Trophoblast cell (in vitro differentiated cells and primary cell): ENCODE data around the gene PTPRCAP.

Experiments
- DNase-seq, 2 donors: peaks; one replicate each; pipeline ENCODE4 v3.0.0-alpha.2; 2016
- H2AFZ ChIP-seq: 2 replicates; pipeline ENCODE4 v1.6.1; 2013; ENCODE audit warnings: low read length, moderate library complexity, mild to moderate bottlenecking; ENCODE audit not compliant: insufficient read depth, poor library complexity
- H2AK5ac ChIP-seq: 2 replicates; pipeline ENCODE4 v1.6.1; 2013; ENCODE audit warnings: mild to moderate bottlenecking, low read length
- H2BK120ac ChIP-seq: 2 replicates; pipeline ENCODE4 v1.6.1; 2013; ENCODE audit warnings: low read length, mild to moderate bottlenecking, moderate library complexity; ENCODE audit not compliant: insufficient read depth, poor library complexity
- H2BK12ac ChIP-seq: 2 replicates; pipeline ENCODE4 v1.6.1; 2013; ENCODE audit warnings: mild to moderate bottlenecking, low read length, moderate library complexity
- H2BK5ac ChIP-seq: 2 replicates; pipeline ENCODE4 v1.6.1; 2013; ENCODE audit warnings: low read length, low read depth, moderate library complexity, mild to moderate bottlenecking; ENCODE audit not compliant: poor library complexity
- H3K14ac ChIP-seq: 2 replicates; pipeline ENCODE4 v1.6.1; 2013; ENCODE audit warnings: mild to moderate bottlenecking, low read length
- H3K18ac ChIP-seq: 2 replicates; pipeline ENCODE4 v1.6.1; 2013; ENCODE audit warnings: mild to moderate bottlenecking, low read length
- H3K23ac ChIP-seq: 2 replicates; pipeline ENCODE4 v1.6.1; 2013; ENCODE audit warnings: low read length
- H3K27ac ChIP-seq: 2 replicates; pipeline ENCODE4 v1.5.1; 2013; ENCODE audit warnings: low read depth, mild to moderate bottlenecking, inconsistent platforms, low read length, moderate library complexity
- H3K27me3 ChIP-seq: 2 replicates; pipeline ENCODE4 v1.6.1; 2013; ENCODE audit warnings: inconsistent platforms, mild to moderate bottlenecking, low read length, moderate library complexity; ENCODE audit not compliant: insufficient read depth
- H3K36me3 ChIP-seq, 2 experiments: 1 replicate in 1 of 2; 2 replicates in 1 of 2; pipeline ENCODE4 v1.6.1; 2013; ENCODE audit warnings: low read length in 2 of 2, mild to moderate bottlenecking in 2 of 2, moderate library complexity in 1 of 2; ENCODE audit not compliant: insufficient read depth in 2 of 2, control insufficient read depth in 1 of 2
- H3K4ac ChIP-seq: 2 replicates; pipeline ENCODE4 v1.6.1; 2013; ENCODE audit warnings: low read depth, mild to moderate bottlenecking, low read length, moderate library complexity
- H3K4me1 ChIP-seq, 2 experiments: 1 replicate in 1 of 2; 2 replicates in 1 of 2; pipeline ENCODE4 v1.6.1; 2013; ENCODE audit warnings: low read length in 2 of 2, mild to moderate bottlenecking in 2 of 2, moderate library complexity in 1 of 2; ENCODE audit not compliant: insufficient read depth in 2 of 2, control insufficient read depth in 1 of 2
- H3K4me2 ChIP-seq: 2 replicates; pipeline ENCODE4 v1.6.1; 2013; ENCODE audit warnings: inconsistent platforms, mild to moderate bottlenecking, low read length, moderate library complexity
- H3K4me3 ChIP-seq: 2 replicates; pipeline ENCODE4 v1.5.1; 2013; ENCODE audit warnings: mild to moderate bottlenecking, low read depth, low read length, inconsistent platforms
- H3K79me1 ChIP-seq: one replicate; pipeline ENCODE4 v1.6.1; 2013; ENCODE audit warnings: low read length
- H3K79me2 ChIP-seq: 2 replicates; pipeline ENCODE4 v1.6.1; 2013; ENCODE audit warnings: low read length, mild to moderate bottlenecking; ENCODE audit not compliant: control insufficient read depth, insufficient read depth, poor library complexity
- H3K9ac ChIP-seq: 2 replicates; pipeline ENCODE4 v1.6.1; 2013; ENCODE audit warnings: mild to moderate bottlenecking, low read length
- H3K9me3 ChIP-seq: 2 replicates; pipeline ENCODE4 v1.6.1; 2013; ENCODE audit warnings: low read depth, mild to moderate bottlenecking, control low read depth, inconsistent platforms, low read length; ENCODE audit not compliant: insufficient read depth
- H4K12ac ChIP-seq: 2 replicates; pipeline ENCODE4 v1.6.1; 2013; ENCODE audit warnings: low read depth, mild to moderate bottlenecking, low read length, moderate library complexity
- H4K8ac ChIP-seq: 2 replicates; pipeline ENCODE4 v1.6.1; 2013; ENCODE audit warnings: low read depth, mild to moderate bottlenecking, low read length, moderate library complexity
- H4K91ac ChIP-seq: one replicate; pipeline ENCODE4 v1.6.1; 2013; ENCODE audit warnings: low read depth, mild to moderate bottlenecking, low read length, moderate library complexity
- WGBS: extraction: QIAGEN DNeasy Blood & Tissue Kit; methylation state at CpG from one replicate; pipeline ENCODE4 v1.1.7; 2013; ENCODE audit warnings: missing lambda C conversion rate; ENCODE audit not compliant: insufficient read length, insufficient coverage; ENCODE audit errors: extremely low coverage; 5-methylcytosine and 5-hydroxymethylcytosine counted together

Gene PTPRCAP

DNA sequence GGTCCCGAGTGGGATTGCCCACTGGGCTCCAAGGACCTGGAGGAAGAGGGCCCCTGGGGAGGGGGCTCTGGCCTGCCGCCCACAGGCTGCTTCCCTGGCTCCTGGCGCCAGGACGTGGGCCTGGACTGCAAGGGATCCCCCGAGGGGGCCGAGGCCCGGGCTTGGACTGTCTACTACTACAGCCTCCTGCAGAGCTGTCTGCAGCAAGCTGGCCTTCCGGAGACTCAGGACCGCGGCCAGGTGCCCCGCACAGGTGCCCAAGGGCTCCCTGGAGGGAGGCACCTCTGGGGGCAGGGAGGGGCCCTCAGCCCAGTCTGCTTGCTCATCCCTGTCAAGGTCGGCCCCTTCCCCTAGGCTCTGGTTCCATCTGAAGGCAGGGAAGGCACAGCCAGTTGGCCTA, 20.1 kb downstream of the PTPRCAP start:
- no peak overlapping the region for H2BK12ac ChIP-seq
- no peak overlapping the region for H3K4ac ChIP-seq
- no peak overlapping the region for H3K4me3 ChIP-seq
- no peaks in the 10 kb centered on the region for H3K36me3 ChIP-seq
- no peak overlapping the region for H4K12ac ChIP-seq
- H3K27ac ChIP-seq, result no peak overlapping the region
- no peak overlapping the region for H2BK120ac ChIP-seq
- H3K9me3 ChIP-seq, result no peaks in the 10 kb centered on the region
- no peak overlapping the region for H2AFZ ChIP-seq
- H3K27me3 ChIP-seq, result peaks cover 5% of the 10 kb centered on the region
- DNase-seq, result no peak
- H3K4me1 ChIP-seq, result peaks cover 9 to 10% of the 10 kb centered on the region in 2 experiments
- no peak overlapping the region for H4K8ac ChIP-seq
- peaks cover 2% of the 10 kb centered on the region for H3K79me2 ChIP-seq
- H3K14ac ChIP-seq, result no peak overlapping the region
- H3K4me2 ChIP-seq, result no peak overlapping the region
- WGBS, result no CpG with 5 or more reads among the region's 12 CpGs
- peaks cover 2% of the 10 kb centered on the region for H3K79me1 ChIP-seq
- H2BK5ac ChIP-seq, result no peak overlapping the region
- no peak overlapping the region for H3K18ac ChIP-seq
- no peak overlapping the region for H3K23ac ChIP-seq
- no peak overlapping the region for H3K9ac ChIP-seq
- no peak overlapping the region for H2AK5ac ChIP-seq
- H4K91ac ChIP-seq, result no peak overlapping the region

DNA sequence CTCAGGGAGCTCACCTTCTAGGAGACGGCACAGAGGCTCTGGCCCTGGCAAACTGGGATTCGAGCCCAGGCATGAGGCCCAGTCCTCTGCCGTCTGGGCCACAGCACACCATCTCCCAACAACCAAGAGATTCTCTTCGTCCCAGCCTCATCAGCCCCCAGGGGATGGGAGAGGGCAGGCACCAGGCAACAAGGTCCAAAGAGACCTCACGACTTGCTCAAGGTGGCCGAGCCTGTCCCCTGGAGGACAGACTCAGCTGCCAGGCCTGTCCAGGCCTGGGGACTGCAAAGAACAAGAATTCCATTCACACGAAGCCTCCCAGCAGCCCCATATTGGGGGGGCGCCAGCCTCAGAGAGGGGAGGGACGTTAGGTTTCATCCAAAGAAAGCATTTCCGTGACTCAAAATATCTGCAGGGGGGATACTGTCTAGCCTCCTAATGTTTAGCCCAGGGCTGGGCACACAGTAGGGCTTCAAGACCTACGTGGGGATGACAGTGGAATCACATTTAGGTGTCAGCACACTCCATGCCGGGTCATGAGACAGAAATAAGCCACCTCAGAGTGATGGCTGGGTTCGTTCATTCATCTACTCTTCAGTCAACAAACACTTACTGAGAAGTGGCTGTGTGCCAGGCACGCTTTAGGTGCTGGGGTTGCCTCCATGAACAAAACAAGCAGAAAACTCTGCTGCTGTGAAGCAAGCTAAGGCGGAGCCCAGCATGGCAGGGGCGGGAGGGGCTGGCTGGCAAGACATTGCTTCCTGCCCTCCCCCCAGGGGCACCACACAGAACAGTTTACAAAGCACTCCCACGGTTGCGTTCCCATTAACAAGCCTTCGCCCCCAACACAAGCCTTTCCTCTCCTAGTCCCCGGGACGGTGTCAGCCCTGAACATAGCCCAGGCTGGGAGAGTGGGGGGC, 20.8 kb downstream of the PTPRCAP start:
- H2BK12ac ChIP-seq, result no peak overlapping the region
- no CpG with 5 or more reads among the region's 21 CpGs for WGBS
- no peak overlapping the region for H3K18ac ChIP-seq
- H2BK5ac ChIP-seq, result no peak overlapping the region
- H3K9ac ChIP-seq, result no peak overlapping the region
- H3K9me3 ChIP-seq, result no peaks in the 10 kb centered on the region
- H3K4me3 ChIP-seq, result no peak overlapping the region
- no peak overlapping the region for H3K4me2 ChIP-seq
- no peak overlapping the region for H2BK120ac ChIP-seq
- H3K36me3 ChIP-seq, result no peaks in the 10 kb centered on the region
- H3K79me1 ChIP-seq, result peaks cover 2% of the 10 kb centered on the region
- no peak overlapping the region for H2AFZ ChIP-seq
- H3K14ac ChIP-seq, result no peak overlapping the region
- no peak overlapping the region for H4K8ac ChIP-seq
- H3K79me2 ChIP-seq, result peaks cover 2% of the 10 kb centered on the region
- H3K27me3 ChIP-seq, result peaks cover 5% of the 10 kb centered on the region
- no peak overlapping the region for H4K91ac ChIP-seq
- no peak for DNase-seq
- no peak overlapping the region for H4K12ac ChIP-seq
- H2AK5ac ChIP-seq, result no peak overlapping the region
- H3K27ac ChIP-seq, result no peak overlapping the region
- peaks cover 9 to 10% of the 10 kb centered on the region in 2 experiments for H3K4me1 ChIP-seq
- H3K4ac ChIP-seq, result no peak overlapping the region
- no peak overlapping the region for H3K23ac ChIP-seq

DNA sequence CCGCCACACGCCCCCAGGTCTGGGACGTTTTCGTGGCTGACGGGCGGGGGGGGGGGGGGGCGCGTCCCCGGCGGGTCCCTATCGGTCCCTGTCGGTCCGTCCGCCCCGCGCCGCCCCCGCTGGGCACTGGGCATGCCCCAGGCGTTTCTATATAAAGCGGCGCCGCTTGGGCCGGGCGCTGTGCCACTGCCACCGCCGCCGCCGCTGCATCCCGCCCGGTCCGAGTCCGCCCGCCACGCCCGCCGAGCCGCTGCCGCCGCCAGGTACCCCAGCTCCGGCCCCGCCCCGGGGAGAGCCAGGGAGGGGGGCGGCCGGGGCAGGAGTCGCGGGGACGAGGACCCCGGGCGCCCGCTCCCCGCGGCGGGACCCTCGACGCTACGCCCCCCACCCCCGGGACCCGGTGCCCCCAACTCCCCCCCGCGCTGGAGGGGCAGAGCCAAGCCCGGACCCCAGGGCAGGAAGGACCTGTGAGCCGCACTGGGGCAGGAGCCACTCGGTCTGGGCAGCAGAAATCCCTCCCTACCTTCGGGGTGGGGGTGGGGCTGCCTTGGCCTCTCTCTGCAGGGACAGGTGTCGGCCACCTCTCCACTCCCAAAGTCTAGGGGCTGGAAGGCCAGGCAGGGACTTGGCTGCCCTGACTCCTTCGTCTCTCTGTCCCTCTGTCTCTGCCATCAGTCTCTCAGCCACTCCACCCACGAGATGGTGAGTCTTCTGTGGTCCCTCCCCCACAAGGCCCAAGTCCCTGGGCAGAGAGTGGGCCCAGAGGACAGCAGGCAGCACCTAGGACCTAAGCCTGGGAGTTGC, 21.8 kb downstream of the PTPRCAP start, which contains the start of gene CARNS1:
CARNS1 (plus strand) TSS at position 178 of the 804 bp plus-strand sequence; CDS start at position 700, 522 bp downstream.
- H3K9ac ChIP-seq, result no peak within 1 kb of the TSS
- no CpG with 5 or more reads among the region's 67 CpGs for WGBS
- no peak within 1 kb of the TSS for H2BK5ac ChIP-seq
- no peak within 1 kb of the TSS for H3K14ac ChIP-seq
- no peak within 1 kb of the TSS for H3K4me3 ChIP-seq
- H3K79me1 ChIP-seq, result no peaks in the 10 kb centered on the region
- H3K9me3 ChIP-seq, result no peaks in the 10 kb centered on the region
- H2BK120ac ChIP-seq, result no peak within 1 kb of the TSS
- peaks cover 6 to 10% of the 10 kb centered on the region in 2 experiments for H3K4me1 ChIP-seq
- H4K91ac ChIP-seq, result no peak within 1 kb of the TSS
- H4K12ac ChIP-seq, result no peak within 1 kb of the TSS
- no peak within 1 kb of the TSS for H3K18ac ChIP-seq
- no peak within 1 kb of the TSS for H2AK5ac ChIP-seq
- no peak within 1 kb of the TSS for H3K23ac ChIP-seq
- no peak within 1 kb of the TSS for H3K27ac ChIP-seq
- no peak for DNase-seq
- H3K79me2 ChIP-seq, result peaks cover 2% of the 10 kb centered on the region
- no peak within 1 kb of the TSS for H2AFZ ChIP-seq
- peaks cover 5% of the 10 kb centered on the region for H3K27me3 ChIP-seq
- no peak within 1 kb of the TSS for H4K8ac ChIP-seq
- H3K36me3 ChIP-seq, result no peaks in the 10 kb centered on the region
- H2BK12ac ChIP-seq, result no peak within 1 kb of the TSS
- H3K4me2 ChIP-seq, result peak within 1 kb of the TSS; percentile 27
- no peak within 1 kb of the TSS for H3K4ac ChIP-seq

- H4K91ac ChIP-seq, result no peak overlapping the region
- H3K14ac ChIP-seq, result no peak overlapping the region
- no peak overlapping the region for H2BK120ac ChIP-seq
- H3K27ac ChIP-seq, result no peak overlapping the region
- H3K4ac ChIP-seq, result no peak overlapping the region
- peak overlapping the region; percentile 14 for H3K23ac ChIP-seq
- no peaks in the 10 kb centered on the region for H3K79me1 ChIP-seq
- DNase-seq, result no peak
- no peaks in the 10 kb centered on the region for H3K9me3 ChIP-seq
- no peak overlapping the region for H2BK5ac ChIP-seq
- no peak overlapping the region for H2BK12ac ChIP-seq
- no CpG with 5 or more reads among the region's 2 CpGs for WGBS
- peak overlapping the region; percentile 1 for H3K4me3 ChIP-seq
- peaks cover 0 to 4% of the 10 kb centered on the region in 2 experiments for H3K4me1 ChIP-seq
- H2AK5ac ChIP-seq, result no peak overlapping the region
- H4K8ac ChIP-seq, result no peak overlapping the region
- H3K18ac ChIP-seq, result no peak overlapping the region
- H2AFZ ChIP-seq, result no peak overlapping the region
- H3K36me3 ChIP-seq, result no peaks in the 10 kb centered on the region
- no peak overlapping the region for H3K4me2 ChIP-seq
- H3K79me2 ChIP-seq, result no peaks in the 10 kb centered on the region
- H4K12ac ChIP-seq, result no peak overlapping the region
- peaks cover 5% of the 10 kb centered on the region for H3K27me3 ChIP-seq
- H3K9ac ChIP-seq, result no peak overlapping the region
Observed at GRCh38 chr11:67413266-67413849, 24.1 kb downstream of the PTPRCAP start.
